Activated naive CD8-positive, alpha-beta T cell treated with anti-CD3 and anti-CD28 coated beads, Interleukin-2, amount 50 U/mL, for 24 hours (primary cell): ENCODE results near the gene TMED6.
"Not testable (repeated sequence)": the region's sequence is repeated elsewhere in the genome, so short reads cannot be mapped to it uniquely, and the experiment has no call there.

Source experiments
- ATAC-seq: fragments of 150-1000 bp; cut with Tn5 transposase; one replicate; pipeline ENCODE4 v1.10.0; 2021
- DNase-seq: peaks from one replicate; pipeline ENCODE4 v3.0.0; 2021
- H3K27ac Mint-ChIP-seq: one replicate; pipeline ENCODE4 v1.8.0; 2021; ENCODE audit warnings: mild to moderate bottlenecking, mixed read lengths
- H3K27me3 Mint-ChIP-seq: one replicate; pipeline ENCODE4 v1.8.0; 2021; ENCODE audit warnings: mixed read lengths
- H3K36me3 Mint-ChIP-seq: one replicate; pipeline ENCODE4 v1.8.0; 2021; ENCODE audit warnings: low read depth, mixed read lengths
- H3K4me1 Mint-ChIP-seq: one replicate; pipeline ENCODE4 v1.8.0; 2021; ENCODE audit warnings: mixed read lengths
- H3K4me3 Mint-ChIP-seq: one replicate; pipeline ENCODE4 v1.8.0; 2021; ENCODE audit warnings: mild to moderate bottlenecking, moderate library complexity, mixed read lengths
- H3K9me3 Mint-ChIP-seq: one replicate; pipeline ENCODE4 v1.8.0; 2021; ENCODE audit warnings: mixed read lengths

TMED6 gene

DNA sequence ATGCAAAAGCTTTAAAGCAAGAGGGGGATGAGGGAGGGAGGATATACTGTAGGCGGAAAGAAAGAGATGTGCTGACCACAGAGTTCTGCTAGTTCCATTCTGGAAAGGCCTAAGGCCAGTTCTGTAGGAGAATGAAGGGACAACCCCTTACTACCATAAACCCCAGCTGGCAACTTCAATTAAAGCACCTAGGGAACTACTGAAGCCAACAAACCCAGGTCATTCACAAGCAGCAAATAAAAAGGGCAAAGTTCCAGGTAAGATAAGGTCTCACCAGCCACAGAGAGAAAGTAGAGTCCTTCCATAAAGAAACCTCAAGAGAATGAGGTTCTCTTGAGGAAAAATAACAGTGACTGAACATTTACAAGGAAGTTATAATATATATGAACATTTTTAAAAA, 21.4 kb upstream of the TMED6 start:
- peaks cover 44% of the 10 kb centered on the region for H3K36me3 Mint-ChIP-seq
- H3K9me3 Mint-ChIP-seq, result no peaks in the 10 kb centered on the region
- H3K27ac Mint-ChIP-seq, result peak overlapping the region; percentile 60
- ATAC-seq (no peak), DNase-seq (no peak)
- no peaks in the 10 kb centered on the region for H3K27me3 Mint-ChIP-seq
- peaks cover 18% of the 10 kb centered on the region for H3K4me1 Mint-ChIP-seq
- H3K4me3 Mint-ChIP-seq, result no peak overlapping the region

DNA sequence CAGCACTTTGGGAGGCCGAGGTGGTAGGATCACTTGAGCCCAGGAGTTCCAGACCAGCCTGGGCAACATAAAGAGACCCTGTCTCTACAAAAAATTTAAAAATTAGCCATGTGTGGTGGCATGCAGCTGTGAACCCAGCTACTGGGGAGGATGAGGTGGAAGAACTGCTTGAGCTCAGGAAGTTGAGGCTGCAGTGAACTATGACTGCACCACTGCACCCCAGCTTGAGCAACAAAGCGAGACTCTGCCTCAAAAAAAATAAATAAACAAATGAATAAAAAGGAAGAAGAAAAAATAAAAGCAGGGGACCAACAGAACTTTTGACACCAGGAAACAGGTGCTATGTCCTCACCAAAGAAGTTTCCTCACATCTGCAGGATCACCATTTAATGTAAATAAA, 20.0 kb upstream of the TMED6 start:
- no peak for ATAC-seq
- Mint-ChIP-seq H3K4me1 (peaks cover 22% of the 10 kb centered on the region), H3K9me3 (no peaks in the 10 kb centered on the region), H3K27me3 (no peaks in the 10 kb centered on the region), H3K4me3 (no peak overlapping the region), H3K36me3 (peaks cover 43% of the 10 kb centered on the region), H3K27ac (no peak overlapping the region)
- DNase-seq, result no peak

DNA sequence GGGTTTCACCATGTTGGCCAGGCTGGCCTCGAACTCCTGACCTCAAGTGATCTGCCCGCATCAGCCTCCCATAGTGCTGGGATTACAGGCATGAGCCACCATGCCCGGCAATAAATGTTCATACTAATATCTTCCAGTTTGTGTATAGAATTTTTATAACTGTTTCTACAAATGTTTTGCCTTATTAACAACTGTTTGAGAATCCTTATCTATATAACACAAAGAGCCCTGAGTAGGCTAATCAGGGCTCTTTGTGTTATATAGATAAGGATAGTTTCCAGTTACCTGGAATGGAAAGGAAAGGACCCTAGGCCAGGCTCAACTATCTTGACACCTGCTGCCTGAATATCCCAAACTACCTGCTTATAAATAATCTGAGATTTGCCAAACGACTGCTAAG, 17.3 kb upstream of the TMED6 start:
- Mint-ChIP-seq H3K4me3 (no peak overlapping the region), H3K36me3 (peaks cover 55% of the 10 kb centered on the region), H3K9me3 (no peaks in the 10 kb centered on the region), H3K27me3 (no peaks in the 10 kb centered on the region), H3K27ac (no peak overlapping the region), H3K4me1 (peaks cover 28% of the 10 kb centered on the region)
- no peak for DNase-seq
- ATAC-seq, result no peak

DNA sequence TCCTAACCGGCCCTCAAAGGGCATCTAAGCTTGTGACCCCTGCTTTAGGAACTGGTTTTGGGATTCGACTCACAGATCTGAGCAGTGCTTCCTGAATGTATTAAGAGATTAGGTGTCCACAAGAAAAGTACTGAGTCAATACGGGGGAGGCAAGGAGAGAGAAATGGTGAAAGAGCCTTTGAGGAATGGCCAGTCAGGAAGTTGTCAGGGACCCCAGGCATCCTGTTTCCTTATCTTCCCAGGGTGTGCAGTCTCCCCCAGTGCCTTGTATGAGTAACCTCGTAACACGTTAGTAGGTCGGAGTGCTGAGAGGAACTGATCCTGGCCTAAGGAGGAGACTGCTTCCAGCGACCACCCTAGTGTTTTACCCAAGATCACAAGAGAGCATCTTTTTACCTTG, 16.4 kb upstream of the TMED6 start:
- DNase-seq (no peak), ATAC-seq (no peak)
- no peak overlapping the region for H3K27ac Mint-ChIP-seq
- no peaks in the 10 kb centered on the region for H3K27me3 Mint-ChIP-seq
- H3K4me3 Mint-ChIP-seq, result no peak overlapping the region
- H3K4me1 Mint-ChIP-seq, result peaks cover 27% of the 10 kb centered on the region
- no peaks in the 10 kb centered on the region for H3K9me3 Mint-ChIP-seq
- peaks cover 55% of the 10 kb centered on the region for H3K36me3 Mint-ChIP-seq

DNA sequence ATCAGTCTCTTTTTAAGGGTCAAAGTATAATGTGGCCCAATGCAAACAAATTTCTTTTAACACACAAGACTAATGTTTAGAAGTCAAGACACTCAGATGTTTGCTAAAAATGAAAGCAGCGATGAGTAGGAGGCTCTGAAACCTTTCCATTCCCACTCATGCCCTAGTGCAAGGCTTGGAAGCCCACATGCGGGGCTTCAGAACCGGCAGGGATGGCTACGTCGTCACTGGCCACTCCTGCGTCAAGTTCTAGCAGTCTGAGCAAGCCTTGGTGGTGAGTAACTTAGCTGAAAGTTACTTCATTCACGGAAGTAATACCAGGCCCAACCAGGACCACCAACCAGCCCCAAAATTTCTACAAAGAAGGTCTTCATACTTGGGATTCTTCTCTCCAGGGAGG, 14.8 kb upstream of the TMED6 start:
- Mint-ChIP-seq H3K27me3 (no peaks in the 10 kb centered on the region), H3K9me3 (no peaks in the 10 kb centered on the region), H3K36me3 (peaks cover 54% of the 10 kb centered on the region), H3K27ac (peak overlapping the region; percentile 37), H3K4me3 (no peak overlapping the region), H3K4me1 (peaks cover 17% of the 10 kb centered on the region)
- ATAC-seq (no peak), DNase-seq (no peak)

DNA sequence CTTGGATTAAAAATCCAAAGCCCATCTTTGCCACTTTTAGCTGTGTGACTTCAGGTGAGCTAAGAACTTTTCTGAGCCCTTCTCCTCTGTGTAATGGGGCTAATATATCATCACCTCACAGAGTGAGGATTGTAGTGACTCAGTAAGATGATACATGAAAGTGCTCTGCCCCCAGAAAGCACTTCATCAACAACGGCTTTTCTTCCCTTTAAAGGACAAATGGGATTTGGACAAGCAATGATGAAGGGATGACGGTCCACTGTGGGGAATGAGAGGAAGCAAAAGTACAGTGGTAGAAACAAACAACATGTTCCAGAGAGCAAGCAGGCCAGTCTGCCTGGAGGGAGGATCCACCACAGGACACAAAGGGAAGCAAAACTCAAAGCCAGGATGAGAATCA, 14.3 kb upstream of the TMED6 start:
- Mint-ChIP-seq H3K9me3 (no peaks in the 10 kb centered on the region), H3K4me1 (peaks cover 17% of the 10 kb centered on the region), H3K27me3 (no peaks in the 10 kb centered on the region), H3K4me3 (no peak overlapping the region), H3K27ac (peak overlapping the region; percentile 66), H3K36me3 (peaks cover 56% of the 10 kb centered on the region)
- DNase-seq, result no peak
- ATAC-seq, result no peak

DNA sequence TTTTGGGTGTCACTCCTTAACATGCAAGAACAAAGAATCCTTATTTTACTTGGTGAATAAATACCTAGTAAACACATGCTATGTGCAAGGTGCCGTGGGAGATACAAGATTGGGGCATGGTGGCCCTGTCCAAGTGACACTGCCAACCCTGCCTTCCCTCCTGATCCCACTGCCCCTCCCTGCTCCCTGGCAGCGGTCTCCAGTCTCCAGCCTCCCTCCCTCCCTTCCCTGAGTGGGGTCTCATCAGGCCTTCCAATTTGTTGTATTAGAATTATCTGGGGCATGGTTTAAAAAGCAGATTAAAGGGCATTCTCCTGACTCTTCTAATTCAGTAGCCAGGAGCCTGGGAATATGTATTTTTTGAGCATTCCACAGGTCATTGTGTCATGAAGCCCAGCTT, 12.5 kb upstream of the TMED6 start:
- H3K36me3 Mint-ChIP-seq, result peaks cover 45% of the 10 kb centered on the region
- ATAC-seq (no peak), DNase-seq (no peak)
- H3K4me1 Mint-ChIP-seq, result peaks cover 15% of the 10 kb centered on the region
- no peaks in the 10 kb centered on the region for H3K27me3 Mint-ChIP-seq
- H3K4me3 Mint-ChIP-seq, result no peak overlapping the region
- no peaks in the 10 kb centered on the region for H3K9me3 Mint-ChIP-seq
- H3K27ac Mint-ChIP-seq, result no peak overlapping the region

DNA sequence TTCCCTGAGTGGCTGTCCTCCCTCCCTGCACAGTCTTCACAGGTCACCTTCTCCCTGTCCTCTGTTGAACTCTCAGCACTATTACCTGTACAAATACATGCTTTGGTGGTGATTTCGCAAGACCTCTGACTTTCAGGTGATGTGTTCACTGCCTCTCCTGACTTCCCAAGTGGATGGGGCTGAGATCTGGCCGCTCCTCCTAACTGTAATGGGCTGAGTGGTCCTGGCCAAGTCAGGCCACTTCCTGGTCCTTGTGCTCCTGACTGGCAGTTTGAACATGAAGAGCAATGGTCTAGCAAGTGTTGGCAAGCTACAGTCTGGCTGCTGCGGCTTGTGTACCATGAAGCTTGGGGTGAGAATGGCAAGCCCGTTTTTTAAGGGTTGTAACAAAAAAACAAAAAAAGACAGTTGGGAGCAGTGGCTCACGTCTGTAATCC, 11.7 kb upstream of the TMED6 start:
- Mint-ChIP-seq H3K27me3 (no peaks in the 10 kb centered on the region), H3K4me1 (peaks cover 15% of the 10 kb centered on the region), H3K9me3 (no peaks in the 10 kb centered on the region), H3K36me3 (peaks cover 39% of the 10 kb centered on the region), H3K27ac (no peak overlapping the region), H3K4me3 (no peak overlapping the region)
- ATAC-seq (no peak), DNase-seq (no peak)

DNA sequence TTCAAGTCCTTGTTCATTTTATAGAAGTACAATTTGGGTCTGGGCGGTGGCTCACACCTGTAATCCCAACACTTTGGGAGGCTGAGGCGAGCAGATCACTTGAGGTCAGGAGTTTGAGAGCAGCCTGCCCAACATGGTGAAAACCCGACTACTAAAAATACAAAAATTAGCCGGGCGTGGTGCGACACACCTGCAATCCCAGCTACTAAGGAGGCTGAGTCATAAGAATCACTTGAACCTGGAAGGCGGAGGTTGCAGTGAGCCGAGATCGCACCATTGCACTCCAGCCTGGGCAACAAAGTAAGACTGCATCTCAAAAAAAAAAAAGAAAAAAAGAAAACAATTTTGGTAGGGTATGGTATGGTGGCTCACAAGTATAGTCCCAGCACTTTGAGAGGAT, 8.5 kb upstream of the TMED6 start:
- peaks cover 39% of the 10 kb centered on the region for H3K36me3 Mint-ChIP-seq
- H3K27ac Mint-ChIP-seq, H3K4me3 Mint-ChIP-seq, ATAC-seq, DNase-seq, H3K9me3 Mint-ChIP-seq, H3K27me3 Mint-ChIP-seq, H3K4me1 Mint-ChIP-seq: not testable (repeated sequence)

DNA sequence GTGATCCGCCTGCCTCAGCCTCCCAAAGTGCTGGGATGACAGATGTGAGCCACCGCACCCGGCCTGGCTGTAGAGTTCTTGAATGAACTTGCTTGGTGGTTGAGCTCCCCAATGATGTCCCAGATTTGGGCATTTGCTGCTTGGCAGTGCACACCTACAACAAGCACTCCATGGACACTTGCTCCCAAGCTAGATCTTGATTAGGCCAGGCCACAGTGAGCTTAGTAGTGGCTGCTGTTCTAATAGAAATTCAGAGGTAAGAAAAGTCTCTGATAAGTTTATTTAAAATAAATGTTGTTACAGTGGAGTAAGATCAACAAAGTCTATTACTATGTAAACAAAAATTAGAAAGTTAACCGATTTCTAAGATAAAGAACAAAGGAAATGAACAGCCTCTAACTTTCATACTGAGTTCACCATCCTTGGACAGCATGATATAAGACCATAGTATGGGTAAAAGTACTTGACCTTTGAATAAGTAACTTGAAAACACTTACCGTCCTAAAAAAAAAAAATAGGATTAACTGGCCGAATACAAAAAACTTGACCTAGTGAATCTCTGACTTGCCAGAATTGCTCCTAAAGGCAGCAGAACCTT, 951 bp downstream of the TMED6 start:
- Mint-ChIP-seq H3K4me1 (peaks cover 6% of the 10 kb centered on the region), H3K36me3 (peaks cover 28% of the 10 kb centered on the region), H3K27ac (no peak overlapping the region), H3K9me3 (no peaks in the 10 kb centered on the region), H3K4me3 (no peak overlapping the region), H3K27me3 (no peaks in the 10 kb centered on the region)
- DNase-seq (no peak), ATAC-seq (no peak)

DNA sequence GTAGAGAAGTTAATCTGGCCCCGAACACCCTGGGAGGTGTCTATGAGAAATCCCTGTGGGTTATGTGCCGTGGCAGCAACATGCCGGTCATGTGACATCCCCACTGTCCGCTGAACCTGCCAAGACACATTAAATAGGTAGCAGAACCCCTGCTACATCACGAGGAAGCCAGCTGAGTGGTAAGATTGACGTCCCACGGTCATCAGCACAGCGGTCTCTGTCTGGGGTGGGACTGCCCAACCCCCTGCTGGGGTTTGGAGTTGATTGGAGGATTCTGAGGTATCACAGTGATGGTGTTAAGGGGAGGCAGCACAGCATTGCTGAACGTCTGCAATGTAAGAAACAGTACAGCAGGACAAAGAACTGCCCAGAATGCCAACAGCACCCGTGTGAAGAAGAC, 2.0 kb downstream of the TMED6 start:
- H3K9me3 Mint-ChIP-seq, result no peaks in the 10 kb centered on the region
- H3K27ac Mint-ChIP-seq, result no peak overlapping the region
- H3K4me3 Mint-ChIP-seq, result no peak overlapping the region

DNA sequence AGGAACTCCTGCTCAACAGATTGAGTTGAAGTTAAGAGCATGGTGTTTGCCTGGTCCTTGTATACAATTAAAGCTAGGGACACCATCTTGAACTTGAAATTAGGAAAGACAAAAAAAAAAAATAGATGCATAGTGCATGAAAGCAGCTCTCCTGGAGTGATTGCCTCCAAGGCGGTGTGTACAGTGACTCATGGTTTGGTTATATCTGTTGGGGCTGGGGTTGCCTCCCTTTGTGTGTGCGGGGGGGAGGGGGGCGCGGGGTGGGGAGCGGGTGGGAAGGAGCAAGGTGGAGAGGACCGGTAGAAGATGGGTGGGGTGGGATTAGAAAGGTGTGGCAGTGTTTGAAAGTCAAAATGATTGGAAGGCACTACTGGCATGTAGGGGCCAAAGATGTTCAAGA, 3.4 kb downstream of the TMED6 start:
- H3K9me3 Mint-ChIP-seq, result no peaks in the 10 kb centered on the region
- ATAC-seq (no peak), DNase-seq (no peak)
- peaks cover 12% of the 10 kb centered on the region for H3K4me1 Mint-ChIP-seq
- H3K27me3 Mint-ChIP-seq, result no peaks in the 10 kb centered on the region
- no peak overlapping the region for H3K27ac Mint-ChIP-seq
- H3K4me3 Mint-ChIP-seq, result no peak overlapping the region
- H3K36me3 Mint-ChIP-seq, result peaks cover 32% of the 10 kb centered on the region

More for the DNA sequence above, 2.0 kb downstream of the TMED6 start:
- H3K27me3 Mint-ChIP-seq, result no peaks in the 10 kb centered on the region
- peaks cover 12% of the 10 kb centered on the region for H3K4me1 Mint-ChIP-seq
- peaks cover 26% of the 10 kb centered on the region for H3K36me3 Mint-ChIP-seq
- ATAC-seq (no peak), DNase-seq (no peak)

DNA sequence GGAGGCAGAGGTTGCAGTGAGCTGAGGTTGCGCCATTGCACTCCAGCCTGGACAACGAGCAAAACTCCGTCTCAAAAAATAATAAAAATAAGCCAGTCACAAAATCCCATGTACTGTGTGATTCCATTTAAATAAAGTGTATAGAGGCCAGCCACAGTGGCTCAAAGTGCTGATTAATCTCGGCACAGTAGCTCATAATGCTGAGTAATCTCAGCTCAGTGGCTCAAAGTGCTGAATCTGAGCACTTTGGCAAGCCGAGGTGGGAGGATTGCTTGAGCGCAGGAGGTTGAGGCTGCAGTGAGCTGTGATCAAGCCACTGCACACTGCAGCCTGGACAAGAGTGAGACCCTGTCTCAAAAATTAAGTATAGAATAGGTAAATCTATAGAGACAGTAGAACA, 4.9 kb downstream of the TMED6 start:
- Mint-ChIP-seq H3K9me3 (no peaks in the 10 kb centered on the region), H3K4me1 (peaks cover 17% of the 10 kb centered on the region), H3K27ac (no peak overlapping the region), H3K4me3 (no peak overlapping the region), H3K27me3 (no peaks in the 10 kb centered on the region), H3K36me3 (peaks cover 36% of the 10 kb centered on the region)
- DNase-seq, result no peak
- no peak for ATAC-seq

DNA sequence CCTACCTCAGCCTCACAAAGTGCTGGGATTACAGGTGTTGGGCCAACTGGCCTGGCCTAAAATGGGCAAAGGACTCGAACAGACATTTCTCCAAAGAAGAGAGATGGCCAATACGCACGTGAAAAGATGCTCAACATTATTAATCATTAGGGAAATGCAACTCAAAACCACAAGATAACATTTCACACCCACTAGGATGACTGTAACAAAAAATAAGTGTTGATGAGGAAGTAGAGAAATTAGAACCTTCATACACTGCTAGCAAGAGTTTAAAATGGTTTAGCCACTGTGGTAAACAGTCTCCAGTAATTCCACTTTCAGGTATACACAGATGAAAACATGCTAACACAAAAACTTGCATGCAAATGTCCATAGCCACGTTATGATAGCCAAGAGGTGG, 5.7 kb downstream of the TMED6 start:
- Mint-ChIP-seq H3K4me3 (no peak overlapping the region), H3K9me3 (no peaks in the 10 kb centered on the region), H3K27ac (peak overlapping the region; percentile 10), H3K4me1 (peaks cover 24% of the 10 kb centered on the region), H3K27me3 (no peaks in the 10 kb centered on the region), H3K36me3 (peaks cover 44% of the 10 kb centered on the region)
- ATAC-seq (no peak), DNase-seq (no peak)

DNA sequence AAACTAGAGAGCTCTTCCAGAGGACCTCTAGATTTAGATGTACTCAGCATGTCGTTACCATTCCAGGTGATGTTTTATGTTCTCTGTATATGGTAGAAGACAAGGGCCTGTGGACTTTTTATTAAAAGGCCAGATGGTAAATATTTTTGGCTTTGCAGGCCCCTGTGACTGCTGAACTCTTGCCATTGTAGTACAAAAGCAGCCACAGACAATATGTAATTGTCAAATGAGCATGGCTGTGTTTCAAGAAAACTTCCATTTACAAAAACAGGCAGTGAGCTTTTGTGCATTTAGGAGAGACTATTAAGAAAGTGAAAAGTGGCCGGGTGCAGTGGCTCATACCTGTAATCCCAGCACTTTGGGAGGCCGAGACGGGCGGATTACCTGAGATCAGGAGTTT, 7.4 kb downstream of the TMED6 start:
- no peak overlapping the region for H3K4me3 Mint-ChIP-seq

DNA sequence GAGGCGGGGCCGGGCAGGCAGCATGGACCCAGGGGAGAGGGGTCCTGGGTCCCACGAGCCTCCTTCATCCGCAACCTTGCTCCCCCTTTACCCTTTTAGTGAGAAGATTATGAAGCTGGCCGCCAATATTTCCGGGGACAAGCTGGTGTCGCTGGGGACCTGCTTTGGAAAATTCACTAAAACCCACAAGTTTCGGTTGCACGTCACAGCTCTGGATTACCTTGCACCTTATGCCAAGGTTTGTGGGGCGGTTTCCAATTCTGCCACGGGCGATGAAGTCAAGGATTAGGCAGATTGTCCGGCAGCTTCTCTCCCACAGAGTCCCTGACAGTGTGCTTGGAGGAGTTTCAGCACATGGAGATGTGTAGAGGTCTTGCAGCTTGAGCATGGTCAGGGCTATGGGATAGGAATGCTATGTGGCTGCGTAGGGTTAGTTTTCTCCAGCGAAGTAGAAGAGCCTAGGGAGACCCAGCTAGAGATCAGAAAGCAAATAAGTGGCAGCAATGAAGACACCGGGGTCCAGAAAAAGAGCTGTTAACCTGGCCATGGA, 11.4 kb downstream of the TMED6 start:
- Mint-ChIP-seq H3K9me3 (no peaks in the 10 kb centered on the region), H3K4me3 (peak overlapping the region; percentile 99), H3K4me1 (peaks cover 43% of the 10 kb centered on the region), H3K36me3 (peaks cover 47% of the 10 kb centered on the region), H3K27me3 (no peaks in the 10 kb centered on the region), H3K27ac (peak overlapping the region; percentile 100)
- ATAC-seq (no peak), DNase-seq (peak; percentile 40)

More for the DNA sequence above, 7.4 kb downstream of the TMED6 start:
- Mint-ChIP-seq H3K27me3 (no peaks in the 10 kb centered on the region), H3K36me3 (peaks cover 52% of the 10 kb centered on the region), H3K27ac (no peak overlapping the region), H3K9me3 (no peaks in the 10 kb centered on the region), H3K4me1 (peaks cover 35% of the 10 kb centered on the region)
- DNase-seq (no peak), ATAC-seq (no peak)
